Loucy (cell line): Measurements from ENCODE around the gene AGRN.

Source experiments
- H2AFZ ChIP-seq: fragments of 200-600 bp; sonication (generic); 2 replicates; pipeline ENCODE4 v1.6.0; 2016; ENCODE audit warnings: antibody characterized with exemption, mild to moderate bottlenecking, low read length, moderate library complexity
- H3F3A ChIP-seq: fragments of 200-600 bp; 2 replicates; pipeline ENCODE4 v1.6.0; 2016; ENCODE audit warnings: antibody characterized with exemption, low read depth, mild to moderate bottlenecking
- H3K27me3 ChIP-seq: fragments of 200-600 bp; sonication (generic); 2 replicates; pipeline ENCODE4 v1.6.1; 2014; ENCODE audit warnings: low read length, mild to moderate bottlenecking; ENCODE audit not compliant: insufficient read depth, poor library complexity, severe bottlenecking
- H3K36me3 ChIP-seq: fragments of 200-600 bp; sonication (generic); 2 replicates; pipeline ENCODE4 v1.6.1; 2016; ENCODE audit warnings: low read length; ENCODE audit not compliant: insufficient read depth
- H3K4me1 ChIP-seq: fragments of 200-600 bp; sonication (generic); 2 replicates; pipeline ENCODE4 v1.5.1; 2014; ENCODE audit warnings: low read length, mild to moderate bottlenecking; ENCODE audit not compliant: insufficient read depth, poor library complexity, severe bottlenecking
- H3K4me2 ChIP-seq: fragments of 200-600 bp; sonication (generic); 2 replicates; pipeline ENCODE4 v1.6.0; 2014; ENCODE audit warnings: antibody characterized with exemption, low read length, low read depth, mild to moderate bottlenecking; ENCODE audit not compliant: poor library complexity, severe bottlenecking
- H3K4me3 ChIP-seq: fragments of 200-600 bp; sonication (generic); 2 replicates; pipeline ENCODE4 v1.5.1; 2014; ENCODE audit warnings: low read length, mild to moderate bottlenecking, mixed read lengths; ENCODE audit not compliant: poor library complexity, severe bottlenecking
- H3K79me2 ChIP-seq: fragments of 200-600 bp; sonication (generic); 2 replicates; pipeline ENCODE4 v1.6.1; 2014; ENCODE audit warnings: low read length; ENCODE audit not compliant: insufficient read depth
- H3K9ac ChIP-seq: fragments of 200-600 bp; sonication (generic); 2 replicates; pipeline ENCODE4 v1.6.0; 2014; ENCODE audit warnings: mild to moderate bottlenecking, low read depth, low read length, moderate library complexity; ENCODE audit not compliant: poor library complexity, severe bottlenecking
- H3K9me2 ChIP-seq: fragments of 200-600 bp; sonication (generic); replicated peaks from 2 replicates; pipeline ENCODE4 v1.6.1; 2016; ENCODE audit warnings: low read depth, low read length, mixed read lengths
- H3K9me3 ChIP-seq: fragments of 200-600 bp; sonication (generic); 2 replicates; pipeline ENCODE4 v1.6.1; 2014; ENCODE audit warnings: mild to moderate bottlenecking, antibody characterized with exemption, low read length, low read depth; ENCODE audit not compliant: insufficient read depth
- H4K20me1 ChIP-seq: fragments of 200-600 bp; sonication (generic); 2 replicates; pipeline ENCODE4 v1.6.0; 2014; ENCODE audit warnings: antibody characterized with exemption, low read length, mild to moderate bottlenecking; ENCODE audit not compliant: insufficient read depth, poor library complexity, severe bottlenecking
- EZH2phosphoT487 ChIP-seq: fragments of 200-600 bp; IDR thresholded peaks from 2 replicates; pipeline ENCODE4 v1.6.1; 2018; ENCODE audit warnings: antibody characterized with exemption, mild to moderate bottlenecking, moderate library complexity, borderline replicate concordance
- TF ChIP-seq, protein P1 (sequence below): fragments of 200-600 bp; sonication (generic); conservative IDR thresholded peaks from 2 replicates; pipeline ENCODE4 v1.5.1; 2014; ENCODE audit warnings: mild to moderate bottlenecking, antibody characterized with exemption, low read length

Gene AGRN

DNA sequence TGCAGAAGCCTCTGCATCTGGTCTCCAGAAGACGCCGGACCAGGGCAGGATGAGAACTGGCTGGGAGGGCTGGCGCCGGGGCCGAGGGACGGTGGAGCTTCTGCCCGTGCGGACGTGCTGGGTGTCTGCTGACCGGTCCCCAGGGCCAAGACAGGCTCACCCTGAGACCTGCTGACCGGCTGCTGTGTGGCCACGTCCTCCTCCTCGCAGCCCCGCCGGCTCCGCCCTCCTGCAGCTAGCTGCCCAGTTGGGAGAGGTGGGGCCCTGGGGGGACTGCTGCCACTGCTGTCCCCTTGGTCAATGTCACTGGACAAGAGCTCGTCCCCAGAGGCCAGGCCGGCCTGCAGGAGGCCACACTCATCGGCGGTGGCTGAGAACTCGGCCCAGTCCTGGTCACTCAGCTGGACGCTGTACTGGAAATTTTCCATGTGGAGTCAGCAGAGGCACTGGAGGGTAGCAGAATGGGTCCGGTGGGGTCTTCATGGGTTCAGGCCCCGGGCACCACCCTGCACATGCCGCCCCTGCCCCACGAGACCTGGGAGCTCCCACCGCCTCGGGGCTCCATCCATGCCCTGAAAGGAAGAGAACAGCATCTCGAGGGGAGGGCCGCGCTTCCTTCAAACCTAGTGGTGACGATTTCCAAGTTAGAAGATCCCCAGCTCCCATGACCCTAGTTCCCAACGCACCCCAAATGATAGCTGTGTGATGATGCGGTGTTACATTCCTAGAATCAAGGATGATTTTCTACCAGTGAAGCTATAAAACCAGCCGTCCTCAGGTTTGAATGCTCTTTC is 39.1 kb upstream of the AGRN start:
- Histone ChIP-seq H3K9me3 (no peaks in the 10 kb centered on the region), H3K4me3 (no peak overlapping the region), H3K9ac (no peak overlapping the region), H3K4me1 (peaks cover 2% of the 10 kb centered on the region), H3K79me2 (no peaks in the 10 kb centered on the region), H3K36me3 (no peaks in the 10 kb centered on the region), H3K27me3 (no peaks in the 10 kb centered on the region), H2AFZ (no peak overlapping the region), H3F3A (no peaks in the 10 kb centered on the region), H3K9me2 (no peaks in the 10 kb centered on the region), H4K20me1 (no peaks in the 10 kb centered on the region), H3K4me2 (no peak overlapping the region)
- no peak for TF ChIP-seq EZH2phosphoT487
- TF ChIP-seq, protein P1, sequence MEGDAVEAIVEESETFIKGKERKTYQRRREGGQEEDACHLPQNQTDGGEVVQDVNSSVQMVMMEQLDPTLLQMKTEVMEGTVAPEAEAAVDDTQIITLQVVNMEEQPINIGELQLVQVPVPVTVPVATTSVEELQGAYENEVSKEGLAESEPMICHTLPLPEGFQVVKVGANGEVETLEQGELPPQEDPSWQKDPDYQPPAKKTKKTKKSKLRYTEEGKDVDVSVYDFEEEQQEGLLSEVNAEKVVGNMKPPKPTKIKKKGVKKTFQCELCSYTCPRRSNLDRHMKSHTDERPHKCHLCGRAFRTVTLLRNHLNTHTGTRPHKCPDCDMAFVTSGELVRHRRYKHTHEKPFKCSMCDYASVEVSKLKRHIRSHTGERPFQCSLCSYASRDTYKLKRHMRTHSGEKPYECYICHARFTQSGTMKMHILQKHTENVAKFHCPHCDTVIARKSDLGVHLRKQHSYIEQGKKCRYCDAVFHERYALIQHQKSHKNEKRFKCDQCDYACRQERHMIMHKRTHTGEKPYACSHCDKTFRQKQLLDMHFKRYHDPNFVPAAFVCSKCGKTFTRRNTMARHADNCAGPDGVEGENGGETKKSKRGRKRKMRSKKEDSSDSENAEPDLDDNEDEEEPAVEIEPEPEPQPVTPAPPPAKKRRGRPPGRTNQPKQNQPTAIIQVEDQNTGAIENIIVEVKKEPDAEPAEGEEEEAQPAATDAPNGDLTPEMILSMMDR = no peak

GRCh38 chr1:981491-981954 is 38.4 kb upstream of the AGRN start:
- Histone ChIP-seq H3K4me1 (no peaks in the 10 kb centered on the region), H2AFZ (no peak overlapping the region), H3K79me2 (no peaks in the 10 kb centered on the region), H3K27me3 (no peaks in the 10 kb centered on the region), H3K9me2 (no peaks in the 10 kb centered on the region), H3K9ac (no peak overlapping the region), H3K36me3 (no peaks in the 10 kb centered on the region), H3K4me2 (no peak overlapping the region), H3K9me3 (no peaks in the 10 kb centered on the region), H3F3A (no peaks in the 10 kb centered on the region), H3K4me3 (no peak overlapping the region), H4K20me1 (no peaks in the 10 kb centered on the region)
- no peak for TF ChIP-seq EZH2phosphoT487
- TF ChIP-seq, protein P1 = no peak

DNA sequence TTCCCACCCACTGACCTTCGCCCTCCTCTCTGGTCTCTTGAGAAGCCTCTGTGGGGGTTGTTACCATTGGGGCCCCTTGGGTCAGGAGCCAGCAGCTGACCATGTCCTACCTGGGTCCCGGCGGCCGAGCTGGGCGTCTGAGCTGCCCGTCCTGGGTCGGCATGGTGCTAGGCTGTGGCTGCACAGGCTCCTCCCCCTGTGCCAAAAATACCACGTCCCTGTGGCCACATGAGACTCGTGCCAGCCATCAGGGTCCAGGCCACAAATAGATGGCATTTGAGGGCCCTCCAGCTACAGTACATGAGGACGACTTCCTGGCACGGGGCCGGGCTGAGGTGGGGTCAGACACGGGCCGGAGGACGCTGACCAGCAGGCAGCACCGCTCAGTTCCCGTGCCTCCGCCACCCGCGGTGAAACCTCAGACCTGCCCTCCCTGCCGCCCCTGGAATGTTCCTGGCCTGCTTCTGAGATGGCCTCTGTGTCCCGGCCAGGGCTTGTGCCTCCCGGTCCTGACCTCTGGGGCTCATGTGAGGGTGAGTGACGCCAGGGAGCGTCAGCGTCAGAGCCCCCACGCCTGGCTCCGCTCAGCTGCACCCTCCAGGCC is 37.9 kb upstream of the AGRN start, which contains the start of gene PERM1:
Gene PERM1, minus strand, starts transcription at position 139 of the 604 bp plus-strand sequence. CDS start 1,064 bp downstream, outside the sequence.
- H3K36me3 ChIP-seq = no peaks in the 10 kb centered on the region
- H3K9me3 ChIP-seq = no peaks in the 10 kb centered on the region
- no peak within 1 kb of the TSS for H2AFZ ChIP-seq
- no peaks in the 10 kb centered on the region for H3K9me2 ChIP-seq
- H3K9ac ChIP-seq = no peak within 1 kb of the TSS
- H3K79me2 ChIP-seq = no peaks in the 10 kb centered on the region
- no peak within 1 kb of the TSS for H3K4me3 ChIP-seq
- no peaks in the 10 kb centered on the region for H3K27me3 ChIP-seq
- TF ChIP-seq, protein P1 = no peak
- TF ChIP-seq EZH2phosphoT487 = no peak
- H3K4me1 ChIP-seq = no peaks in the 10 kb centered on the region
- no peaks in the 10 kb centered on the region for H3F3A ChIP-seq
- no peaks in the 10 kb centered on the region for H4K20me1 ChIP-seq
- no peak within 1 kb of the TSS for H3K4me2 ChIP-seq
